ENCODE results near the gene ADAMTS1.

DNA sequence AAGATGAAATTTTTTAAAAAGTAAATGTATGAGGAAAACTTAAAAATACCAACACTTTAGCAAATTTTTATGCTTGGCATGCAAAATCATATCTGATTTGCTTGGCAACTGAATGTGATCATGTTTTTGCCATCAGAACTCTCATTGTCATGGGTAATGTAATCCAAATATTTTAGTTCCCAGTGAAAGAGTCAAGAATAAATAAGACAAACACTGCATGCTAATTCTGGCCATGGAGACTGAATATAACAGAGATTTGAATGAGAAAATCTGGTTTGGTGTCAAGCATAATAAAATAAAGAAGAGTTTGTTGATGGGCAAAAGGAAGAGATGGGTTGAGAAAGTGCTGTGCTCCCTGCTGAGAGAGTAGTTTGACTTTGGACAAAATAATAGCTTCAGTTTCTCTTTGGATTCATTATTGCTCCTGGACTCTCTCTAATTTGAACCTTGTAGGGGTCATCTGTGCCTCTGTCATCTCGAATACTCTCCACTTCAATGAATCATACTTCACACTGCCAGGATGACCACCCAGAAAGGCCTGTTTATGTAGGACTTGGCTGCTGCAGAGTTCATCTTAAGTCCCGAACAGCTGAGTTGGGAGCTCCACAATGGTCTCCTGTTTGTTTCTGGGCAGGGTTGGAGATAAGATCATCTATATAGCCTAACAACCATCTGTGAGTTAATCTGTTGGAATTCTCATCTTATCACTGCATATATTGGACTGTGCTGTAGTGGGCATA, 34.4 kb downstream of the ADAMTS1 start:
- TF ChIP-seq POLR2A (IDR thresholded peaks at IDR 0.05) (no peak), EP300 (IDR thresholded peaks at IDR 0.05; ENCODE audit: low read depth) (no peak)
- TF ChIP-seq, protein P1, sequence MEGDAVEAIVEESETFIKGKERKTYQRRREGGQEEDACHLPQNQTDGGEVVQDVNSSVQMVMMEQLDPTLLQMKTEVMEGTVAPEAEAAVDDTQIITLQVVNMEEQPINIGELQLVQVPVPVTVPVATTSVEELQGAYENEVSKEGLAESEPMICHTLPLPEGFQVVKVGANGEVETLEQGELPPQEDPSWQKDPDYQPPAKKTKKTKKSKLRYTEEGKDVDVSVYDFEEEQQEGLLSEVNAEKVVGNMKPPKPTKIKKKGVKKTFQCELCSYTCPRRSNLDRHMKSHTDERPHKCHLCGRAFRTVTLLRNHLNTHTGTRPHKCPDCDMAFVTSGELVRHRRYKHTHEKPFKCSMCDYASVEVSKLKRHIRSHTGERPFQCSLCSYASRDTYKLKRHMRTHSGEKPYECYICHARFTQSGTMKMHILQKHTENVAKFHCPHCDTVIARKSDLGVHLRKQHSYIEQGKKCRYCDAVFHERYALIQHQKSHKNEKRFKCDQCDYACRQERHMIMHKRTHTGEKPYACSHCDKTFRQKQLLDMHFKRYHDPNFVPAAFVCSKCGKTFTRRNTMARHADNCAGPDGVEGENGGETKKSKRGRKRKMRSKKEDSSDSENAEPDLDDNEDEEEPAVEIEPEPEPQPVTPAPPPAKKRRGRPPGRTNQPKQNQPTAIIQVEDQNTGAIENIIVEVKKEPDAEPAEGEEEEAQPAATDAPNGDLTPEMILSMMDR (IDR thresholded peaks at IDR 0.05) = no peak
